ENCODE data around the gene KCNJ3. TPM values are rescaled to one million over a fixed set of nuclear protein-coding genes. Genes with fewer than 3 reads are reported as not detected.

The KCNJ3 gene
- total RNA-seq, result not detected in 2 replicates

GRCh38 chr2:154698296-154698720 lies at the start of gene KCNJ3:
Gene KCNJ3, plus strand, starts transcription at chr2:154698695. Its CDS starts 81 bp downstream, at chr2:154698776.

